ENCODE results near the gene MORC2.

The MORC2 gene

DNA sequence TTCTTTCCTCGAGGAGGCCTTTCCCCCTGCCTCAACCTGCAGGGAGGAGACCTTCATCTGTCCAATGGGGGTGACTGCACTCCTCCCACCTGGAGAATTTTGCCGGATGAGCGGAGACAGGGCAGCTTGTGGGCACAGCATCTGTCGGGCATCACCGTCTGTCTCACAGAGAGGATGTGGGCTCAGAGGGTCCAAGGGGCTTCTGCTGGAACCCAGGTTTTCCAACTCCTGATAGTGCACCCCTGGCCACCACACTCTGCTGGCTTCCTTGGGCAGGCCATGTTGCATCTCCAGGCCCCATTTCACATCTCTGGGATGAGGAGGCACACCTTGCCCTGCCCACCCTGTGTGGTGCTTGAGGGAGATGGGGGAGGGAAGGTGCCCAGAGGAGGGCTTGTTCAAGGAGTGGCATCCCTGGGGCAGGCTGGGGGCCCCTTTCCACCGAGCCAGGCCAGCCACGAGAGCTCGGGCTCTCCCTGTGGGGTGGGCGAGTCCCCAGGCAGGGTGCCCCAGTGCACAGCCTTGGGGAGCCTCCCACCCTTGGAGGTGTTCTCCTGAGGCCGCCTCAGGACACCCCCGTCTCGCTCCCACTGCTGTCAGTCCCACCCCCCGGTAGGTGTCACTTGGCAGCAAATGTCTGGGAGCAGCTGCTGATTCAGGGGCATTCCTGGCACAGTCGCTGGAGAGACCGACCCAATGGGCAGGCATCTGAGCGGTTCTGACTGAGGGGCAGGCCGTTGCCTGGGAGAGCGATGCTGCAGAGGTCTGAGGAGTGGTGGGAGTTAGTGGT, 84.2 kb downstream of the MORC2 start:
- no peak for DNase-seq

DNA sequence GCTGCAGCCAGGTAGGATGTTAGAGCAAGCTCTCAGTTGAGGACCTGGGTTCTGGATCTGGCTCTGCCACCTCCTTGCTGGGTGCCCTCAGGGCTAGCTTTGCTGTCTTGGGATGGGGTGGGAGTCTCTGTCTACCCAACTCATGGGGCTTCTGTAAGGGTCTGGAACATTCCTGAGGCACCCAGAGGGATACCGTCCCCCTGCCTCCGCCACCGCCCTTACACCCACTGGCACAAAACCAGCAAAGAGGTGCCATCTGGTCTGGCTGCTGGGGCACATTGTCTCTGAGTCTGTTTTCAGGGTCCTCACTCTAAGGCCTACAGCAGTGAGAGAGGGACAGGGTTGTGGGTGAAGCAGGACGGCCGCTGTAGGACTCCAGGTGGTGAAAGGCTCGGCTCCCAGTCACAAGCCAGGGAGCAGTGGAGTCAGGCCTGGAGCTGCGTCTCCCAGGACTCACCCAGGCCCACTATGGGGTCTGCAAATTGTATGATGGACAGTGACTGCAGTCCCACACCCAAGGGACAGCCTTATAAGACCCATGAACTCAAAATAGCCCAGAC, 84.9 kb downstream of the MORC2 start:
- DNase-seq = no peak

DNA sequence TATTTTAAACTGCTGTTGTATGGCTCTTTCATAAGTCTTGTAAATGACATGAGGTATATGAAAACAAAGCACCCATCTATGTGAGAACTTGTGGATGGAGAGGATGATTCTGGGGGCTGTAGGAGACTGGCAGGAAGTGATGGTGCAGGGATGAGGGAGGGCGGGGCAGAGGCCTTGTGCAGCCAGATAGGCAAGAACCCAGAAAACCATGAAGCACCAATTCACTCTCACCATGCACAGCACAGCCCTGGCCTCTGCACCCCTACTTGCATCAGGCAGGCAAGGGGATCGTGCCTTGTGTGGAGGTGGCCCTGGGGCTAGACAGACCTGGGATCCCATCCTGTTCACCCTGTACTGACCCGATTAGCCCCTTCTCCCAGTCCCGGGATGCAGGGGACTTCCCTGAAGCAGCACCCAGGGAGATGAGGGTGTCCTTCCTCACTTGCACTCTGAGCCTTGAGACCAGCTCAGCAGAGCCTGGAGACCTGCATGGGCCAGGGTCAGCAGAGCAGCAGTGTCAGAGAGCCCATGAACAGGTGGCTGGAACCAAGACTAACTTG, 85.5 kb downstream of the MORC2 start:
- no peak for DNase-seq

DNA sequence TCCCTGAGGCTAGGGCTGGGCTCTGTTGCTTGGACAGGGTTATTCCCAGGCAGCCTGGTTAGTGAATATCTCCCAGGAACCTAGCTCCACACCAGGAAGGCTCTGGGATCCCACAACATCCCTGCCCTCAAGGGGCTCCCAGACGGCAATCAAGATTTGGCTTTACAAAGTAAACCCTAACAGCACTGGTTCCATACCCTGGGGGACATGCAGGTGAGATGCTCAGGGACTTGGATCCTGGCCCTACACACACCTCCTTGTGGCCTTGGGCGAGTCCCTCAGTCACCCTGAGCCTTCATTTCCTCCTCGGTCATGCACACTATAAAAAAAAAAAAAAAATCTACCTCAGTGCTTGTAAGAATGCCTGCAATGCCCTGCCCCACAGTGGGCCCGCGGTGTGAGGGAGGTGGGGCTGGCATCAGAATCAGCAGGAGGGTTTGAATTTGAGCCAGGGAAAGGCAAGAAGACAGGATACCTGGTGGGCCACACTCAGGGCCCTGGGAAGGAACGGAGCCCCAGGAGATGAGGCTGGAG, 86.3 kb downstream of the MORC2 start:
- DNase-seq = no peak

DNA sequence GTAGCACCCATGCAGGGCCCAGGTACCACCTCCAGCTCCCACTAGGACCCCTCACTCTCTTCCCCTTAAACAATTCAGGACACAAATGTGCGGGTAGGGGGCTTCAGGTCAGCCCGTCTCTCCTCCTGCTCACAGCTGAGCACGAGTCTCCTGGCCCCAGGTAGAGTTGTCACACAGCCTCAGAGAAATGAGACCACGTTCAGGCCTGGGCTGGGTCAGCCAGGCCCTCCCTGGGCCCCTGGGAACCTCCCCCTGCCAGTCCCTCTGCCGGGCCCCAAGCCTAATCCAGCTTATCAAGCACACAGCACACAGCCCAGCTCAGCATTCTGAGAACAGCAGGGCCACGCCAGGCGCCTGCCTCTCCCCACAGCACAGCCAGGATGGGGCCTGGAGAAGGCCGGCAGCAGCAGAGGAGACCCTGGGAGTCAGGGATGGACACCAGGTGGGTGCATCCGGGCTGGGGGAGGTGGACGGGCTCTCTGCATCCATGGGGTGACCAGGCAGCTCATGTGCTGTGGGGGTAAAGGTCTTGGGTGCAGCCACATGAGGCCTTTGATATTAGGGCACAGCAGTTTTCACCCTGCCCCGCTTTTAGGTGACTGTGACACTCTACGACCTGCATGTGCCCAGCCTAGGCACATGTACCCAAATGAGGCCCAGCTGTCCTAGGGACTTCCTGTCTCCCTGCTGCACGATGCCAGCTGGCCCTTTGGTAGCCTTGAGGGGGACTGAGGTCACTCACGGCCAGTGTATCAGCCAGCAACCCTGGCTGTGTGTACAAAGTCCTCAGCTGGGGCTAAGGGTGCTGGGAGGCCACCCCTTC, 87.0 kb downstream of the MORC2 start:
- DNase-seq = no peak

DNA sequence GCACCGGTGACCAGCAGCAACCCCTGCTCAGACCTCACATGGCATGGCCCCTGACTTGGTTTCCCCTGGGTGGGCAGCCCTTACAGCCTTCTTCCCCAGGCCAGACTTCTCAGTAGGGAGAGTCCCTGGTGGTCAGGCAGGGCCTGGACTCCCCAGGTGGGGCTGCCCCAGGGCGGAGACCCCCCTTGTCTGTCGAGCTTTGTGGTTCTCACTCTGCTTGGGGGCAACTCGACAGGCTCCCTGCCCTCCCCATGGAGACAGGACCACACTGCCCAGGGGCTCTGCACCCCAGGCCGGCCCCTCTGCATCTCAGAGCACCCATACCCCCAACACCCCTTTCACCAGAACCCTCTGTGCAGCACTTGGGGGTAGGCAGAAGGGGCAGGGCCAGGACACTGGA, 87.7 kb downstream of the MORC2 start:
- DNase-seq = no peak

DNA sequence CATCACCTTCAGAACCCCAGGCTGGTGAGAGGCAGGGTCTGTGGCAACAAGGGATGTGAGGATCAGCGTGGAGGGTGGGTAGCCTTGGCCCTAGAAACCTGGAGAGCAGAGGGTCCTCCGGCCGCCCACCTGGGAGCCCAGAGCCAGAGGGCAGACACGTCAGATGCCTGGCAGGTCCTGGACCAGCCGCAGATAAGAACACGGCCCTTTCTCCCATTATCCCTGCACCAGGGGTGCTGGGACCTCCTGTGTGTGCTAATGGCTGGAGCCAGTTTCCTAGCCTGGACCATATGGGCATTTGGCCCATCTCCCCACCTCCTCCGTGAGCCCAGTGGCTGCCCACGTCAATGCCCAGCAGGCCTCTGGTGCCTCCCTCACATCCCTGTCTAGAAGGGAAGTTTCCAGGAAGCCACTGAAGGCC, 88.4 kb downstream of the MORC2 start:
- no peak for DNase-seq

DNA sequence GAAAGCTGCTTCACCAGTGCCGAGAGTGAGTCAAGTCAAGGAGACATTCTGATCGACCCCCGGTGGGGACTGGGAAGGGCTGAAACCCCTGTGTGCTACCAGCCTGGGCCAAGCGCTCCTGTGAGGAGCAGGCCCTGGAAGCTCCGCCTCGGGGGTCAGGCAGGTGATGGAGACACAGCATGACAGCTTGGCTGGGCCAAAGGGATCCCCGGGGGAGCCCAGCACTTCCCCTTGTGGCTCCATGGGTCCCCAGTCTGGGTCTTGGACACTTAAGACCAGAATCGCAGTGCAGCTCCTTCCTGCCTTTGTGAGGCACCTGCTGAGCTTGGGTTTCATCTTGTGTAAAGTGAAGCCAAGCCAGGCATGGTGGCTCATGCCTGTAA, 89.2 kb downstream of the MORC2 start:
- DNase-seq = no peak

DNA sequence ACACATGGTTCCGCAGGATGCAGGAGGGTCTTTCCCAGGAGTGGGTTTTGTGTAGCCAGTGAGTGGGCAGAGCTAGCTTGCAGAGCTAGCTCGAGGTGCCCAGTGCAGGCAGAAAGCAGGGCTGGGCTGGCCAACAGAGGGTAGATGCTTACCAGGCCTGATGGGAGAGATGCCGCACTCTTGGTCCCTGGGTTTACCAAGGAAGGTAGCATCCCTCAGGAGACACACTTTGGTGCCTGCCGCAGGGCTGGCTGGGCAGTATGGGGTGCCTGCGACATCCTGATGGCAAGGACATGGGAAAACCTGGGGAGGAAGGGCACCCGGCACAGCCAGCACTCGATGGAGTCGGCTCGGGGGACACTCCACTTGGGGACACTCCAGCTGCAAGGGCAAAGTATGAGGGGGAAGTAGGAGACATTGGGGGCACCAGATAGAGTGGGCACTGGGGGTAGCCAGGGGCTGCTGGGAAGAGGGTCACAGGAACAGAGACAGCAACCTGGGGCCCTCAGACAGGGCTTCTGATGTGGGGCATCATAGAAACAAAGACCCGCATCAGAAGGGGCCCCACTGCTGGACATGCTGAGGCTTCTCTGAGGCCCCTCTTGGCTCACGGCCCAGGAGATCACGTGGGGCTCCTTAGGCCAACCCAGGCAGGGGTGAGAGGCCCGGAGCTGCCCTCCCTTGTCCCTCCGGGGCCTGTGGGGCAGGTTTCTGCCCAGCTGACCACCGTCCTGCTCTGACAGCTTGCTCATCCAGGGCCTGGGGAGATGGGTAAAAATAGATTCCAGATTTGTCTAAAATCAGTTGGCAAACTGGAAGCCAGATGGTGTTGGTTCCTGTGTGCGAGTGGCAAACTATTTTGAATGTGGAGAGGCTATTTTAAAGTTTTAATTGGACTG, 89.8 kb downstream of the MORC2 start:
- DNase-seq = no peak

DNA sequence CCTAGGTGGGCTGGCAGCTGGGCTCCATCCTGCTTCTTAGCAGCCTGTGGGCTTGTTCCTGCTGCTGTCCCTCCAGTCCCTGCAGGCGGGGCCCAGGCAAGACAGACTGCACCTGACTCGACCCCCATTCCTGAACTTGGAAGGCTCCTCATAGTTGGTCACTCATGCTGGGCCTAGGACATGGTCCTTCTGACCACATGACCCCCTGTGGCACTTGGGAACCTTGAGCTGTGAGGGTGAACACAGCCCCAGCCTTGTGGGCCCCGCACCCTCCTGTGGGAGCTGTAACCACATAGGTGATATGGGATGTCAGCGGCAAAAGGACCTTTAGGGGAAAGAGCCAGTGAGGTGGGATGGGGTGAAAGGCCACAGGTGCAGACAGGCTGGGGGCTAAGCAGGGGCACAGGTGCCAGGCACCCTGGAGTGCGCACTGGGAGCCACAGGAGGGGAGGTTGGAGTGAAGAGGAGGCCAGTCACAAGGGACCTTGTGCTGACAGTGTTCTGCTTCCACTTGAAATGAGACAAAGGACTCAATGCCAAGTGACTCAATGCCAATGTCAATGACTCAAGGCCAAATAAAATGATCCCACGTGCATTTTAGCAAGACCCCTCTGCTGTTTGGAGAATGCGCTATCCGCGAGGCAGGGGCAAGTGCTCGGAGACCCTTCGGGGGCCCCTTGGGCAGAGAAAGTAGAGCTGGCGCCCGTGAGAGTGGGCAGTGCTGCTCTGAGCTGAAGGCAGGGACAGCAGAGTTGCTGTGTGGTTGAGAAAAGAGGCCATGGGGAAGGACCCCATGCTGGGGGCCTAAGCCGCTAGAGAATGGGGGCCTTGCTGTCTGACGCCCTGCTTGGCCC, 90.7 kb downstream of the MORC2 start:
- no peak for DNase-seq

DNA sequence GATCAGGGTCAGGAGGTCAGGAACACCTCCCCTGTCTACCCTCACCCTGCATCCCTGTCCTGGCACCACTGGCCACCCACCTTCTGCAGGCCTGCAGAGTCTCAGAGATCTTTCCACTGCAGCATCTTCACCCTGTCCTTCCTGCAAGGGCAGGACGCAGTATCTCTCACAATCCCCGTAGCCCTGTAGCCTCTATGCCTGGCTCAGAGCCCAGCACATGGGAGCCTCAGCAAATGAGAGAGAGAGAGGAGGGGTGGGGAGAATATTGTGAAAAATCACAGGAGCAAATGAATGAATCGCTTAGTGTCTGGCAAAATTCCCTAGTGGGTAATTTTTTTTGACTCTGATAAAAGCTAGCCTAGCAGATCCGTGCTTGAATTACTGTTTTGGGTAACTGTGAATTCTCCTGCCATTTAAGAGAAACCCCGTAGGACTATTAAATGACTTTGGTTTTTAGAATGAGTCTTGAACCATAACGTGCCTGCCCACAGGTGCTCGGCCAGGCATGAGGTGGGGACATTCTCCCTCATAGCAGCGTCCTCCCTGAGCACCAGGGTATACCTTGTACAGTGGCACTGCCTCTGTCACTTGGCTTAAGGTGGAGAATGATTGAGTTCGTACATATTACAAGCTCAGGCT, 91.5 kb downstream of the MORC2 start:
- DNase-seq = no peak

DNA sequence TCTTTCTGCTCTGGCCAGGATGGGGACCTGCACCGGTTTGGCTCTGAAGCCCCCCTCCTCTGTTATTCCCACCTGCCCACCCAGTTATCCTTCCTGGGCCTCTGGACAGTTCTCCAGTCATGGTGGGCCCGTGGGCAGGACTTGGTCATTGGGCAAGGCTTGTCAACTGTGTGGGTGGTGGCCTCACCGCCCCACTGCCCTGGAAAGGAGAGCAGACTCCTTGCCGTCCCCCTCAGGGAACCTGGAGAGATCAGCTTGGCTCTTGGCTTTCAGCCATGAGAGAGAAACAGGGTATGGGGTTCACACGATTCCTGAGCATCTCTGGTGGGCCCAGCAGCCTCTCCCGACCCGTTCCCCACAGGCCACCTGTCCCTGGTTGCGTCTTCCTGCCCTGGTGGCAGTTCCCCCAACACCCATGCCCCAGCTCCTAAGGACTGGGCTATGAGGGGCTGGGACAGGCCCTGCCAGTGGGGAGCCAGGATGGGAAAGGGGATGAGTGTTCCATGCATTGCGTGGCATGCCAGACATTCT, 92.3 kb downstream of the MORC2 start:
- DNase-seq = no peak

DNA sequence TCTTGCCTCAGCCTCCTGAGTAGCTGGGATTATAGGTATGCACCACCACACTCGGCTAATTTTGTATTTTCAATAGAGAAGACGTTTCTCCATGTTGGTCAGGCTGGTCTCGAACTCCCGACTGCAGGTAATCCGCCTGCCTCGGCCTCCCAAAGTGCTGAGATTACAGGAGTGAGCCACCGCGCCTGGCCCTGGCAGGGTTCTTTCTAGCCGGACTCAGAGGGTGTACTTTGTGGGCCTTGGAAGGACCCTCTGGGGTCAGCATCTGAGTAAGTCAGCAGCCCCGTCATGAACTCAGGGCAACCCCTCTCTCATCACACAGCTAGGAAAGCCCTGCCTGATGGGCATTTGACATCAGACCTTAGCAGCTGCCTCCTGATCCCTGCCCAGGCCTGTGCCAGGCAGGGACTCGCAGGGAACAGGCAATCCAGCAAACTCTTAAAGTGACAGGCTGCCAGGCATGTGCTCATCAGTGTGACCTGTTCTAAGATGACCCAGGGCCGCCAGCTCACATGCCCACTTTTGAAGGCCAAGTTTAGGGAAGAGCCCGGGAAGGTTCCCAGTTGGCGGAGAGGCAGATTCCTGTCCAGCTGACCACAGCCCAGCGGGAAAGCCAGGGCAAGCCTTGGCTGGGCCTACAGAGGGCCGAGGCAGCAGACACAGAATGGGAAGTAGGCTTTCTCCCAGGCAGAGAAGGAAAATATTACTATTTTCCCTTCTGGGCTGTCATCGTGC, 92.9 kb downstream of the MORC2 start:
- DNase-seq = no peak

Data from activated naive CD4-positive, alpha-beta T cell treated with Interleukin-2 at 50 U/mL for 16 hours (primary cell).